HEK293 (cell line): ENCODE measurements around the gene MAMDC2.

Experiments used
- CTCF ChIP-seq: fragments of 450-650 bp; formaldehyde crosslinking; IDR thresholded peaks from 2 replicates; pipeline ENCODE4 v1.5.1; 2016; ENCODE audit warnings: missing biosample characterization, missing genetic modification characterization
- ZNF223 ChIP-seq: fragments of 450-650 bp; formaldehyde crosslinking; IDR thresholded peaks from 2 replicates; pipeline ENCODE4 v1.5.1; 2016; ENCODE audit warnings: missing biosample characterization, missing genetic modification characterization
- ZNF426 ChIP-seq: fragments of 450-650 bp; formaldehyde crosslinking; IDR thresholded peaks from 2 replicates; pipeline ENCODE4 v1.5.1; 2017; ENCODE audit warnings: missing biosample characterization, missing genetic modification characterization, mild to moderate bottlenecking, inconsistent platforms, moderate library complexity

DNA sequence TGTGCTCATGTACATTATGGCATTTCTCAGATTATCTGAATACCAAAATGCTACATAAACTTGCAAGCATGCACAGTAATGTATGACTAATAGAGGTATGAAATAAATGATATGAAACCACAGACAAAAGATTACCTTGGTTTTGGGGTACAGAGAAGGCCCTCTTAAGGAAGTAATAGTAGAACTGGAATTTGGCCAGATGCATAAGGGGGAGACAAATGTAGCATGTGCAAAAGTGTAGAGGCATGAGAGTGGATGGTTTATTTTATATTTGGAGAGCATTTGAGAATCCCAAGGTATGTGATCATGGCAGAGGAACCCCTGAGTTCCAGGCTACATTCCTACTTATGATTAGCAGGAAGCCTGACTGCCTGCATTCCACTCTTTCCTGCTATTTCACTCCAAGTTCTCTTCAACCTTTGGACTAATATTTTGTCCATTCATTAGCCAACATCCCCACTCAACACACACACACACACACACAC lies 74.2 kb downstream of the MAMDC2 start:
- TF ChIP-seq ZNF223 (tag by site-specific recombination), result no peak
- TF ChIP-seq ZNF426 (tag by site-specific recombination), result no peak
- TF ChIP-seq CTCF (tag by site-specific recombination), result no peak
